Gastroesophageal sphincter (tissue), 3 donors: ENCODE results near the gene CCRL2.
"Not testable (repeated sequence)": the region's sequence is repeated elsewhere in the genome, so short reads cannot be mapped to it uniquely, and the experiment has no call there.

ENCODE experiments used
- POLR2A ChIP-seq, 2 donors: fragments of 450-650 bp; IDR thresholded peaks; one replicate each; pipeline ENCODE4 v1.6.1; 2017; ENCODE audit warnings: antibody characterized with exemption in 2 of 2, mild to moderate bottlenecking in 2 of 2, moderate library complexity in 1 of 2
- POLR2AphosphoS5 ChIP-seq: sonication (generic); formaldehyde crosslinking; IDR thresholded peaks from one replicate; pipeline ENCODE4 v1.6.1; 2017; ENCODE audit warnings: antibody characterized with exemption
- TF ChIP-seq, protein P1 (sequence below), 4 experiments: fragments of 200-600 bp in 2 of 4; fragments of 450-650 bp in 2 of 4; sonication (generic) in 1 of 4; IDR thresholded peaks; one replicate each; pipeline ENCODE4 v1.5.1; 2017 to 2019; ENCODE audit warnings: antibody characterized with exemption in 4 of 4, mild to moderate bottlenecking in 2 of 4, moderate library complexity in 2 of 4

DNA sequence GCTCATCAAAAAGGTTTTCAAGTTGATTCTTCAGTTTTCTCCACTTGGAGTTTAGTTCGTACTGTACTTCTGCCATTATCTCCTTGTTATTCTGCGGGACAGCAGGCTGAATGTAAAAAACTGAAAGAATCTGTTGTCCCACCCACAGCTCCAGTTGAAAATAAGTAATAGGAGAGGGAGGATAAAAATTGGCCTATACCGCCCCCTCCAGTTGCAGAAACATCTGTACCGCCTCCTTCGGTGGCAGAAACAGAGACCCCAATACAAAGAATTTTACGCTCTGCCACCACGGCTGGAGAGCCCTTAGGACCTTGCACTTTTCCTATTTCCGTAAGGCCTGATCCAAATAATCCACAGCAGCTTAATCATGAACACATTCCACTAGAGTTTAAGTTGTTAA lies 20.3 kb downstream of the CCRL2 start:
- TF ChIP-seq, protein P1, sequence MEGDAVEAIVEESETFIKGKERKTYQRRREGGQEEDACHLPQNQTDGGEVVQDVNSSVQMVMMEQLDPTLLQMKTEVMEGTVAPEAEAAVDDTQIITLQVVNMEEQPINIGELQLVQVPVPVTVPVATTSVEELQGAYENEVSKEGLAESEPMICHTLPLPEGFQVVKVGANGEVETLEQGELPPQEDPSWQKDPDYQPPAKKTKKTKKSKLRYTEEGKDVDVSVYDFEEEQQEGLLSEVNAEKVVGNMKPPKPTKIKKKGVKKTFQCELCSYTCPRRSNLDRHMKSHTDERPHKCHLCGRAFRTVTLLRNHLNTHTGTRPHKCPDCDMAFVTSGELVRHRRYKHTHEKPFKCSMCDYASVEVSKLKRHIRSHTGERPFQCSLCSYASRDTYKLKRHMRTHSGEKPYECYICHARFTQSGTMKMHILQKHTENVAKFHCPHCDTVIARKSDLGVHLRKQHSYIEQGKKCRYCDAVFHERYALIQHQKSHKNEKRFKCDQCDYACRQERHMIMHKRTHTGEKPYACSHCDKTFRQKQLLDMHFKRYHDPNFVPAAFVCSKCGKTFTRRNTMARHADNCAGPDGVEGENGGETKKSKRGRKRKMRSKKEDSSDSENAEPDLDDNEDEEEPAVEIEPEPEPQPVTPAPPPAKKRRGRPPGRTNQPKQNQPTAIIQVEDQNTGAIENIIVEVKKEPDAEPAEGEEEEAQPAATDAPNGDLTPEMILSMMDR (IDR thresholded peaks at IDR 0.05) = not testable (repeated sequence)
- TF ChIP-seq POLR2AphosphoS5; POLR2A (IDR thresholded peaks at IDR 0.05): not testable (repeated sequence)
